HG02943 (cell line): Measurements from ENCODE around the gene SELPLG.
"Not testable (repeated sequence)": the region's sequence is repeated elsewhere in the genome, so short reads cannot be mapped to it uniquely, and the experiment has no call there.

Experiments
- ATAC-seq: cut with Tn5 transposase; IDR thresholded peaks from one replicate; pipeline ENCODE4 v1.9.1; 2021; ENCODE audit warnings: mild to moderate bottlenecking, low read depth, moderate library complexity; ENCODE audit not compliant: unreplicated experiment

The SELPLG gene

DNA sequence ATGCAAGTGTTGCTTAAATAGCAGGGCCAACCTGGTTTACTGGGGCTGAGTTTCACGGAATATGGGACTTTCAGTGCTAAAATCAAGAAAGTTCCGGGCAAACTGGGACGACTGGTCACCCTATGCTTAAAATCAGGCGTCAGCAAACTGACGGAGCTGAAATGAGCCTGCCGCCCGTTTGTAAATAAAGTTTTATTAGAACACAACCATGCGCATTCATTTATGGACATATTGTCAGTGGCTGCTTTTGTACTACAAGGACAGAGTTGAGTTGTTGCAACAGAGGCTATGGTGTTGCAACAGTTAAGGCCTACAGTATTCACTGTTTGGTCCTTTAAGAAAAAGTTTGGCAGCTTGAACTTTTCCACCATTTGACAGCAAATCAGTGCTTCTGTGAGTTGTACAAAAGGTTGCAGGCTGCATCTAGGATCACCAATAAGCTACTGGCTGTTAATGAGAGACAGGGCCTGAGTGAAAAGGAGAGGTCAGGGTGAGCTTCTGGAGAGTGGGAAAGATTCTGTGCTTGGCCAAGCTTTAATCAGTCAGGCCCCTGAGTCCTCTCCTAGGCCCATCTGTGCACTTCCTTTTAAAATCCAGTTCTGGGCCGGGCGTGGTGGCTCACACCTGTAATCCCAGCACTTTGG, 13.3 kb downstream of the SELPLG start:
- ATAC-seq: no peak

DNA sequence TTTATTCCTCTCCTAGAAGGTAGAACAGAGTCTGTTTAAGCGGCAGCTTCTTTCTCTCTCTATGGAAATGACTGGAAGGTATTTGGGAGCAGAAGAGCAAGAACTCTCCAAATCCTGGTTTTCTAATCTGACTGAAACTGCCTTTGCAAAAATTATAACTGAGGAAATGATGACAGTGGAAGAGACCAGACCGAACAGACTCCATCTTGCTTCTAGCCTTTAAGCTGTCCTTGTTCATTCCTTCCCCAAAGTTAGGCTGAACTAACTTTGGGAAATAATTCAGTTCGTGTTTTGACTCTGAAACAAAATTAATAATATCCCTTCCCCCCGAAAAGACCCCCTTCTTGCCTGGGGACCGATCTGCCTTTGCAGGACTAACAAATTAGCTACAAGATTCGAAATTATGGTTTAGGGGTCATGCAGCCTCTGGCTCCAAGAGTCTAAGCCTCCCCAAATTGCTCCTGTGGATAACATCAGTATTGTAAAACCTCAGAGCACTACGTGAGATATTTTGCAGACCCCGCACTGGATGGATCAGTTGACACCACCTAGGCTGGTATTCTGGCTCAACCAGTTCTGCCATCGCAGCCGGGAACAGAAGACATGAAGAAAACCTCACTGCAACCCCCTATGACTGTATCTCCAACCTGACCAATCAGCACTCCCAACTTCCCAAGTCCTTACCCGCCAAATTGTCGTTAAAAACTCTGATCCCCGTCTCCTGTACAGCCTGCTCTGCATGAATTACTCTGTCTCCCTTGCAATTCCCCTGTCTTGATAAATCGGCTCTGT, 14.1 kb downstream of the SELPLG start:
- no peak for ATAC-seq

DNA sequence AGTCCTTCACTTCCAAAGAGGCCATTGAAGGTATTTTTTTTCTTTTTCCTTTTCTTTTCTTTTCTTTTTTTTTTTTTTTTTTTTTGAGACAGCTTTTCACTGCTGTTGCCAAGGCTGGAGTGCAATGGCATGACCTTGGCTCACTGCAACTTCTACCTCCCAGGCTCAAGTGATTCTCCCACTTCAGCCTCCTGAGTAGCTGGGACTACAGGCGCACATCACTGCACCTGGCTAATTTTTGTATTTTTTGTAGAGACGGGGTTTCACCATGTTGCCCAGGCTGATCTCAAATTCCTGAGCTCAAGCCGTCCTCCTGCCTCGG, 14.8 kb downstream of the SELPLG start:
- ATAC-seq: not testable (repeated sequence)

DNA sequence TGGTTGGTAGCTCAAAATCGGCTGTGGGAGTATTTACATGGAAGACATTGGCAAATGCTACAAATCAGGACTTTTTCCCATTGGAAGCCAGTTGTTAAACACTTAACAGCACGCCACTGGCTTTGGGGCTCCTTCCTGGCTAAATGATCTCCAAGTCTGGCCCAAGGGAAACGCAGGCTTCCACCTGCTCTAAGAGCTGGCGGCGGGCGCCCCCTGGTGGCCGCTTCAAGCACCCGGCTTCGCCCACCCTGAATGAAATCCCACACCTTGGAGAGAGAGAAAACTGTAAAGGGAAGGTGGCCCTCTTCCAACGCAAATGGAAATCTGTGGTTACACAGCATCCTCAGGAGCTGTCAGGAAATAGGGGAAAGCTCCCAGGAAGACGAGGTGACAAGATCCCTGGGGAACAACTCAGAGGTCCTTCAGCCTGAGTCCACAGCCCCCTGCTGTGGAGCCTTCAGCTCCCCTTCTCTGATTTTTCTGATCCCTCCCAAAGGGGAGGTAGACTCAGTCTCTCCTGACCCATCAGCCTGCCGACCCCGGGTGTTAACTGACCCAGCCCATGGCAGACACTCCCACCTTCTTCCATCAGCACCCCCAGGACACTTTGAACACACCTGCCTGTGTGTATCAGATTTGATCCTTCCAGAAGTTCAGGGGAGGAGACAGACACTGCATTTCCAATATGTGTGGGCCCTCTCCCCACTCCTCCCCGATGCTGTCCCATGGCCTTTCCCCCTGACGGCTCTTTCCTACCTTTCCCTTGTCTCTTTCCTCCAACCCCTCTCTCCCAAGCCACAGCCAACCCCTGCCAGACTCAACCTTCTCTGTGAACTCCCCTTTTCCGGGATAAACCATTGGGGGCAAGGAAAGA, 15.4 kb downstream of the SELPLG start:
- no peak for ATAC-seq

DNA sequence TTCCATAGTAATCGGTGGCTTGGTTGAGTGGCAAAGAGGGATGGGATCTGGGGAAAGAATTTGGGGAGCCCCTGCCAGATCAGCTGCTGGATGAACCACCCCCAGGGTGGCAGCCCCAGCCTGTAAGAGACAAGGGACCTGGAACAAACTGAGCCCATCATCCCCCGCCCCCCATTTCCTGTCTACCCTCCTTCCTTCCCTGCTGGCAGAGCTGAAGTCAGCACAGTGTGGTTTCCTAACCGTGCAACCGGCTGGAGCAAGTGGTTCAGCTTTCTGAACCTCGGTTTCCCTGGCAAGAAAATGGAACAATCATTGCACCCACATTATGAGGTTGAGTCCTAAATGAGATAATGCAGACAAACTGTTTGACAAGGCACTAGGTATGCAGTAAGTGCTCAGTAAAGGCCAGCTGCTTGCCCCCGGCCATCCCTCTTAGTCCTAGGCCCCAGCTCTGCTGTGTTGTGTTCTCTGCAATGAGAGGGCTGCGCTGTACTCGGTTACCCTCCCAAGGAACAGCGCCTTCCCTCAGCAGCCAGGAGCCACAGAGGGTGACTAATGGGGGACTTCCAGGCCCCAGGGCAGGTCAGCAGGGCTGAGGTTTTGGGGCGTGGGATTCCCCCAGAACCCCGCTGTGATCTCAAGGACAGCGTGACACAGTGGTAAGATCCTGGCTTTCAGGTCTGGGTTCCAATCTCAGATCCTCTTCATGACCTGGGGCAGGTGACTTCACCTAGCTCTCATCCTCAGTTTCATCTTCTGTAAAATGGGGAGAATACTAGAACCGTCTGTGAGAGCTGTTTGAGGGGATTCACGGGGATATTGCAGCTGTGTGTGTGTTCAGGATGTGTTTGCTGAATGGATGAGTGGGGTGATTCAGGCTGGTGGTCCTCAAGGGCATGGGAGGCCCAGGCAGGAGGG, 16.5 kb downstream of the SELPLG start:
- ATAC-seq: no peak

DNA sequence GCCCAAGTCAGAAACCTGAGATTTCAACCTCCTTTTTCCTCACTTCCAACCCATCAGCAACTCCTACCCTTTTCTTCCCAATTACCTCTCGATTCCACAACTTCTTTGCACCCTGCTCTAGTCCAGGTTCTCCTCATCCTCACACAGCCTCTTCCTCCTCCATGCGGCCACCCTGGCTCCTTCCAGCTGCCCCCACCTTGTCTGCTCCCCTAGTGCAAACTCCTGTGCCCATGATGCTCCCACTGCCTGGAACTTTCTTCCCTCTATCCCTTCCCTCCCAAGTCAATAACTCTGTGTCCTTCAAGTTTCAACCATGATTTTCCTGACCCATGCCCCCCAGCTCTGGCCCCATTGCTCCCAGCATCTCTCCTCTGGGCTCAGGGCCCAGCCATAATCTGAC, 17.3 kb downstream of the SELPLG start:
- ATAC-seq: no peak

DNA sequence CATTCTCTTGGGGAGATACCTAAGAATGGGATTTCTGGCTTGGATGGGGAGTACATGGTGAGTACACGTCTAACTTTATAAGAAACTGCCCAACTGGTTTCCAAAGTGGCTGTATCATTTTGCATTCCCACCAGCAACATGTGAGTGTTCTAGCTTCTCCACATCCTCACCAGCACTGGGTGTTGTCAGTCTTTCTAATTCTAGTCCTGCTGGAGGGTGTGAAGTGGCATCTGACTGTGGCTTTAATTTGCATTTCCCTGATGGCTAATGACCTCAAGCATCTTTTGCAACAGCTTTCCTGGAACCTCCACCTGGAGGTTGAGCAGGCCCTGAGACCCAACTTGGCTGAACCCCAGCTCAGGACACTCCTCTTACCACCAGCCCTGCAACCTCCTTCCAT, 17.8 kb downstream of the SELPLG start:
- ATAC-seq: no peak

DNA sequence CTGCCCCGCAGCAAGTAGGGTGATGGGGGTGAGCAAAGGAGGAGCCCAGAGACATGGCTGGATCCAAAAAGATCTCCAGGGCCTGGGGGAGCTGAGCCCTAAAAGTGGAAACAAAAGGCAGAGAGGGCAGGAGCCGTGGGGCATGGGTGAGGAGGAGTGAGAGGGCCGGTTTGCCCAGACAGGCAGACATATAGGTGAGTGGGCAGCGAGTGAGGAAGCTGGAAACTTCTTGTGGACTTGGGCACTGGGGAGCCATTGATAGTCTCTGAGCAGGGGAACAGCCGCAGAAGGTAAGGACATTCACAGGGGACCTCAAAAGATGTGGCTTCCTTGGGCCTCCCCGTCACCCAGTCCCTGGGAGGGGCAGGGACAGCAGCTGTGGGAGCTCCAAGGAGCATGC, 19.1 kb downstream of the SELPLG start:
- ATAC-seq: no peak

DNA sequence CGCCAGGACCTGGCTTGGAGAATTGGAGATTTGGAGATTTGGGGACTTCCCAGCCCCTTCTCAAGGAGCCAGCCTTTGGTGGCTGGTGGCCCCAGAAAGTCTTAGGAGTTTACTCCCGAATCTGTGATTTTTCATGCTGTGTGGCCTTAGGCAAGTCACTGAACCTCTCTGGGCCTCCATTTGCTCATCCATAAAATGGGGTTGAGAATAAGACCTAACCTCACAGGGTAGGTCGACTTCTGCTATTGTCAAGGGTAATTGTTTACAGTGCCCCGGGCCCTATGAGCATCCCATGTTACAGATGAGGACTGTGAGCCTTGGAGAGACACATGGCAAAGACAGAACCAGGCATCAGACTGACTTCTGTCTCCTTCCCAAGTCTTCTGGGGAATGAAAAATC, 19.7 kb downstream of the SELPLG start:
- no peak for ATAC-seq

DNA sequence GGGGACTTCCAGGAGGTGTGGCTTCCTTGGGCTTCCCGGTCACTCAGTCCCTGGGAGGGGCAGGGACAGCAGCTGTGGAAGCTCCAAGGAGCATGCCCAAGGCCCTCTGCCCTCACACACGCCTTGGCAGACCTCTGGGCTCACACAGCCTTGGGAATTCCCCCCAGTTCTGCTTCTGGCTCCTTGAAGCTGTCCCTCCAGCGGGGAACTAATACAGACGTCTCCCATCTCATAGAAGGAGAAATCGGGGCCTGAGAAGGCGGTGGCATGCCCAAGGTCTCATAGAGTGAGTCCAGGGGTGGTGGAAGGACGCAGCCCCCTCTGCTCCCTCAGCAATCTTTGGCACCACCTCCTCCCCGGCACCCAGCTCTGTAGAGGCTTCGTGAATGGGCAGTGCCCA, 20.1 kb downstream of the SELPLG start:
- ATAC-seq: no peak

DNA sequence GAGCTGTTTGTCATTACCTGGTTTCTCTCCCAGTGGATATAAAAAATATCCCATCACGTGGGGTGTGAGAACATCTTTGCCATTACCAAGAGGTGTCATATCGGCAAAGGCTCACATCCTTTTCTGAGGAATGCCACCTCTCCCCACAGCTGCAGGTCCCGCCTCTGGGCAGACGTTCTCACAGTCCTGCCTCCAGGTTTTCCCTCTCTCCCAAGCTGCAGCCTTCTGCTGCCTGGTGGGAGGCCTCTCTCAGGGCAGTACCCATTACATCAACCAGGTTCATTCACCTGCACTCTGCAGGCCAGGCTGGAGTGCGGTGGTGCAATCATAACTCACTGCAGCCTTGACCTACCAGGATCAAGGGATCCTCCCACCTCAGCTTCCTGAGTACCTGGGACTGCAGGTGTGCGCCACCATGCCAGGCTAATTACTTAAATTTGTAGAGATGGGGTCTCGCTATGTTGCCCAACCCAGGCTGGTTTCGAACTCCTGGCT, 20.9 kb downstream of the SELPLG start:
- ATAC-seq: no peak

DNA sequence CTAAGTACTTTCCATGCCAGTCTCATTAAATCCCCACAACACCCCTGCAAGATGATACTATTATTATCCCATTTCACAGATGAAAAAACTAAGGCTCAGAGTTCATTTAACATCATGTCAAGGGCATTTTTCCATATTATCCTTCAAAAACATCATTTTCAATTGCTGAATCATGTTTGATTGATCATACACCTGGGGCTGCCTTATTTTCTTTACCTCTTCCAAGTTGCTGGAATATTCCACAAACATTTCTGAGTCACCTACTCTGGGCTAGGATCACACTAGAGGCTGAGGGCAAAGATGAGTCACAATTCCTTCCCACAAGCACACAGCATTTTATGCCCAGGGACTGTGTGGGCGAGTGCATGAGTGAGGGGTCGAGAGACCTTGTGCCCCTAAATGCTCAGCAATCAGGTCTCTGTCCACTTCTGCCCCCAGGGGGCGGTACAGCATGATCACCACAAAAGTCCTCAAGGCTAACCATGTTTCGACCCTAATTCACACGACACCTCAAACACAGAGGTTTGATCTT, 21.7 kb downstream of the SELPLG start:
- no peak for ATAC-seq

DNA sequence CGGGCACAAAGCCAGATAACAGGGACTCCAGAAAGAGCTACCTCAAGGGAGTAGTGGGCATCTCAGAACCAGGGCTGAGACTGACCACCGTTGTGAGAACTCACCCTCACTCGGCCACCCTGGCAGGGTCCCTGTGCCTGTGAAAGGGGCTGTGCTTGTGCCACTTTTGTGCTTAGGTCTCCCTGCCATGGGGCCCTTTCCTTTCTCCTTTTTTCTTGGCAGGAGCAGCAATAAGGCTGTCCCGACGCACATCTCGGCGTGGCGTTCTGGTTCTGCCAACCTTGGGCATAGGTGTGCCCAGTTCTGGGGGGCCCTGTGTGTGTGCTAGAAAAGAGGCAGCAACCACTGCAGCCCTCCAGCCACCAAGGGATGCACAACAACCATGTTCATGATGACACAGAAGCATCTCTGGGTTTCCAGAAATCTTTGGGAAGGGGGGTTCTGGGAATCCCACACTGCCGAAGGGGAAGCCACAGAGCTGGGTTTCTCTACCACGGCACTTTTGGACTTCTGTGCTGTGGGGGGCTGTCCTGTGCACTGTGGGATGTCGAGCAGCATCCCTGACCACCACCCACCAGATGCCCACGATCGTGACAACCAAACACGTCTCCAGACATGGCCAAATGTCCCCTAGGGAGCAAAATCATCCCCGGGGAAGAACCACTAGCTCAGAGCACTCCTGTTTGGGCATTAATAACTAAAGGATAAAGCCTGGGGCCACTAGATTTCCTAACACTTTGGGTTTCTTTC, 22.7 kb downstream of the SELPLG start:
- no peak for ATAC-seq

DNA sequence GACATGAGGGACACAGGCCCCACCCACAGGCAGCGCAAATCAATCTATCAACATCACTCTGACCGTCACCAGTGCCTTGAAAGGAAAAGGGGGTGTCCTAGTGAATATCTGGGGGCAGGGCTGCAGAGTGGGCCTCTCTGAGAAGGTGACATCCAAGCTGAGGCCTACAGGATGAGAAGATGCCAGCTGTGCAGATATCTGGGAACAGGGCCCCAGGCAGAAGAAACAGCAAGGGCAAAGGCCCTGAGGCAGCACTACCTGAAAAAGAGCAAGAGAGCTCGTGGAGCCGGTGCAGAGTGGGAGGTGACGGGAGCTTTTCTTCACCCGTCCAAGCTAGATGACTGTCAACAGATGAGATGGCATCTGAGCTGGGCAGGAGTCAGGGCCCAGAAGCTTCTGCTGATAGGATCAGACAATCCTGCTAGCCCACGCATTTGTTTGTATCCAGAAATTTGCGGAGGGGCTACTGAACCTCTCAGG, 23.3 kb downstream of the SELPLG start:
- no peak for ATAC-seq

DNA sequence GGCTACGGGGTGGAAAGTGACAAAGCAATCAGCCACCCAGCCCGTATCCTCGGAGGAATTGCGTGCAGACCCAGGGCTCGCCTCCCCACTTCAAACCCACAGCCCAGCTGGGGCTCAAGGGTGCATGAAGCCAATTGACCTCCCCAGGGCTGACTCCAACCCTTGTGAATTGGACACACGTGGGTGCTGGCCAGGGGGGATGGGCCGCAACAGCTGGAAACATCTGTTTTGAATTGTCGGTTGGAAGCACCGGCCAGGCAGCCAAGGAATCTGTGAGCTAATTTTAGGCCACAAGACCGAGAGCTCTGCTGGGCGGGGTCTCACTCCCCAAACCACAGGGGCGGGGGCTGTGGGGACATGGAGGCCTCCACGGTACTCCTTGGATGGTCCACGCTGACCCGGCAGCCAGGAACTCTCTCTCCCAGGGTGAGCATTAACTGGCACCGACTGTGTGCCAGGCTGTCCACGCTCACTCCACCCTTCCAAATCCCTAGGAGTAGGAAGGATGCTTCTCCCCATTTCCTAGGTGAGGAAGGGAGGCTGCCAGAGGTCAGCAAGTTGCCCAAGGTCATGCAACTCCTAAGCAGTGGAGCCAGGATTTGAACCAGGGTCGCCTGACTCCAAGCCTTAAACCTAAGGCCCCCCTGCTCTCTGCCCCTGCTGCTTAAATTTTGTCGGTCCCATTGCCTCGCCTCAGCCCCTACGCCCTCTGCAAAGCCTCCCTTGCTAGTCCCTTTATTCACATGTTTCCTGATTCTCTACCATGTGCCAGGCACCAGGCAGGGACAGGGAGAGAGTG, 24.0 kb downstream of the SELPLG start:
- ATAC-seq: no peak

DNA sequence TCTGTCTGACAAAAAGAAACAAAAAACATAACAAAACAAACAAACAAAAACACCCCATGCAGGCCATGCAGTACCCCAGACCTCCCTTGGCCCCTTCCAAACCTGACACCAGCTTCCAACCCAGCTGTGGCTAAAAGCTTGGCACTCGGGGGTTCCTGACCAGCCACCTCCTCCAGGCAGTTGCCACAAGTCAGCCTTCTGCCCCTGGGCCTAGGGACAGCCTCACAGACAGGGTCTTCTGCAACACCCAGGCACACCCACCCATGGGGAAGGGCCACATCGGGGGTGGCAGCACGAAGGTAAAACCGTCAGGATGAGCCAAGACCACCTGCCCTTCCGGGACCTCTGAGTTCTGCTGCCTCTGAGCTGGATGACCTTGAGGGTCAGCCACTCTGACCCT, 25.1 kb downstream of the SELPLG start:
- ATAC-seq: no peak

DNA sequence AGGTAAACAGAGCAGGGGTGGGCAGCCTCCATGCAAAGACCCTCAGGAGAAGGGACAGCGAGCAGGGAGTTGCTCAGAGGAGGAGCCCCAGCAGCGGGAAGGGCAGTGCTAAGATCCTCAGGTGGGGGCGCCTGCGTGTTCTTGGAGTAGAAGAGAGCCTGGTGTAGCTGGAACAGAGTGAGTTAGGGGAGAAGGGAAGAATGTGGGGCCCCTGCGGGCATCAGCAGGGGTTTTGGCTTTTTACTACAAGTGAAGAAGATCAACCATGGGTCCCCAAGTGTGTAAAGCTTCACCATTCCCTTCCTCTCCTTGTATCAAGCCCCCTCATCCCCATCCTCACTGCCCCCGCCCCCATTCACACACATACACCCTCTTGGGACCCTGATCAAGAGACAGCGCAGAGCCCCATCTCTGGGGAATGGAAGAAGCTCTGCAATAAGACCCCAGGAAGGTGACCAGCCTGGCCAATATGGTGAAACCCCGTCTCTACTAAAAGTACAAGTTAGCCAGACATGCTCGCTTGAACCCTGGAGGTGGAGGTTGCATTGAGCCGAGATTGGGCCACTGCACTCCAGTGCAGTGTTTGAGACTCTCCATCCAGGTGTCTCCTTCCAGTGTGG, 25.6 kb downstream of the SELPLG start:
- no peak for ATAC-seq

DNA sequence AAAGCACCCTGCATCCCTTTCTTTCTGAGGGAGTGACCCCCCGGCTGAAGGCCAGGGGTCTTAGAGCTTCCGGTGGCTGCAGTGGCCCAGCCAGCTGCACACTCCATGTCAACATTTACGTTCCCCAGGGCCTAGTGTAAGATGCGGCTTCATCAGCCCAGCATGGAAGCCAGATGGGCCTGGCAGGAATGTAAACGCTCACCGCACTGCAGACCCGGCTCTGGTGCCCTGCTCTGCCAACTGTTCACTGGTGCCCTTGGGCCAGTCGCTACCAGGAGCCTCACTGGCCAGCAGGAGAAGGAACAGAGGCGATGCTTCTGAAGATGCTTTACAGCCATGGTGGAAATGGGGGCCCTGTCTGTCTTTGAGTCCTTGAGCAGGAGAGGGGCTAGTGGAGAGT, 27.2 kb downstream of the SELPLG start:
- no peak for ATAC-seq
